ENCODE measurements around the gene NPIPB2. TPM values are rescaled to one million over a fixed set of nuclear protein-coding genes. Genes with fewer than 3 reads are reported as not detected.

The NPIPB2 gene
- total and polyA plus RNA-seq, 2 donors (not counting 1 experiment from before 2014, with no cell fraction given), result 1.2 to 3.3 TPM

DNA sequence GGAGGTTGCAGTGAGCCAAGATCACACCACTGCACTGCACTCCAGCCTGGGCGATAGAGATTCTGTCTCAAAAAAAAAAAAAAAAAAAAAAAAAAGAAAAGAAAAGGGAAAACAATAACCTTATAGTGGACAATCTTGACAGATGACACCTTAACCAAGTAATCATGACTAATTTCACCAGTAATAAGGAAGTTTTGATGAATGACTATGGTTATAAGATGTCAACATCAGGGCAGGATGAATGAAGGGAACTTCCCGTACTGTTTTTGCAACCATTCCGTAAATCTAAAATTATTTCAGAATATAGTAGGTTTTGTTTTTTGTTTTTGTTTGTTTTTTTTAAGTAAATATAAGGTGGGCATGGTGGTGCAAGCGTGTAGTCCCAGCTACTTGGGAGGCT lies 49.1 kb downstream of the NPIPB2 start:
- H3K79me2 ChIP-seq (ENCODE audit: control insufficient read depth, insufficient read depth, low read length), result peaks cover 26% of the 10 kb centered on the region
- no peak for DNase-seq (ENCODE audit: low read depth in 2 of 2)
- peaks cover 3% of the 10 kb centered on the region for H3K4me1 ChIP-seq (ENCODE audit: control insufficient read depth, extremely low read depth, insufficient read depth, low read length)
- H4K20me1 ChIP-seq (ENCODE audit: control insufficient read depth, extremely low read depth, insufficient read depth, low read length), result no peaks in the 10 kb centered on the region
- TF ChIP-seq, protein P1, sequence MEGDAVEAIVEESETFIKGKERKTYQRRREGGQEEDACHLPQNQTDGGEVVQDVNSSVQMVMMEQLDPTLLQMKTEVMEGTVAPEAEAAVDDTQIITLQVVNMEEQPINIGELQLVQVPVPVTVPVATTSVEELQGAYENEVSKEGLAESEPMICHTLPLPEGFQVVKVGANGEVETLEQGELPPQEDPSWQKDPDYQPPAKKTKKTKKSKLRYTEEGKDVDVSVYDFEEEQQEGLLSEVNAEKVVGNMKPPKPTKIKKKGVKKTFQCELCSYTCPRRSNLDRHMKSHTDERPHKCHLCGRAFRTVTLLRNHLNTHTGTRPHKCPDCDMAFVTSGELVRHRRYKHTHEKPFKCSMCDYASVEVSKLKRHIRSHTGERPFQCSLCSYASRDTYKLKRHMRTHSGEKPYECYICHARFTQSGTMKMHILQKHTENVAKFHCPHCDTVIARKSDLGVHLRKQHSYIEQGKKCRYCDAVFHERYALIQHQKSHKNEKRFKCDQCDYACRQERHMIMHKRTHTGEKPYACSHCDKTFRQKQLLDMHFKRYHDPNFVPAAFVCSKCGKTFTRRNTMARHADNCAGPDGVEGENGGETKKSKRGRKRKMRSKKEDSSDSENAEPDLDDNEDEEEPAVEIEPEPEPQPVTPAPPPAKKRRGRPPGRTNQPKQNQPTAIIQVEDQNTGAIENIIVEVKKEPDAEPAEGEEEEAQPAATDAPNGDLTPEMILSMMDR (conservative IDR thresholded peaks at IDR 0.05 in 1 of 2, IDR thresholded peaks at IDR 0.05 in 1 of 2; ENCODE audit: low read depth in 1 of 2, low read length in 2 of 2), result no peak
- TF ChIP-seq EZH2 (IDR thresholded peaks at IDR 0.05; ENCODE audit: low read length, missing control alignments), result no peak
- no peaks in the 10 kb centered on the region for H3K27me3 ChIP-seq (ENCODE audit: control insufficient read depth, insufficient read depth, low read length)
- H3K4me2 ChIP-seq (ENCODE audit: extremely low read depth, insufficient read depth, low read length), result no peak overlapping the region
- no peak overlapping the region for H3K27ac ChIP-seq (ENCODE audit: insufficient read depth, low read length)
- no peak overlapping the region for H3K4me3 ChIP-seq (replicated peaks in 1 of 4; ENCODE audit: control extremely low read depth in 1 of 4, insufficient read depth in 1 of 4, low read depth in 3 of 4, low read length in 4 of 4)
- H2AFZ ChIP-seq (ENCODE audit: low read length), result no peak overlapping the region
- H3K9me3 ChIP-seq (ENCODE audit: control insufficient read depth, insufficient read depth, low read depth, low read length), result no peaks in the 10 kb centered on the region
- peaks cover 10% of the 10 kb centered on the region for H3K36me3 ChIP-seq (ENCODE audit: control insufficient read depth, insufficient read depth, low read length)
- H3K9ac ChIP-seq (ENCODE audit: insufficient read depth, low read length), result no peak overlapping the region

DNA sequence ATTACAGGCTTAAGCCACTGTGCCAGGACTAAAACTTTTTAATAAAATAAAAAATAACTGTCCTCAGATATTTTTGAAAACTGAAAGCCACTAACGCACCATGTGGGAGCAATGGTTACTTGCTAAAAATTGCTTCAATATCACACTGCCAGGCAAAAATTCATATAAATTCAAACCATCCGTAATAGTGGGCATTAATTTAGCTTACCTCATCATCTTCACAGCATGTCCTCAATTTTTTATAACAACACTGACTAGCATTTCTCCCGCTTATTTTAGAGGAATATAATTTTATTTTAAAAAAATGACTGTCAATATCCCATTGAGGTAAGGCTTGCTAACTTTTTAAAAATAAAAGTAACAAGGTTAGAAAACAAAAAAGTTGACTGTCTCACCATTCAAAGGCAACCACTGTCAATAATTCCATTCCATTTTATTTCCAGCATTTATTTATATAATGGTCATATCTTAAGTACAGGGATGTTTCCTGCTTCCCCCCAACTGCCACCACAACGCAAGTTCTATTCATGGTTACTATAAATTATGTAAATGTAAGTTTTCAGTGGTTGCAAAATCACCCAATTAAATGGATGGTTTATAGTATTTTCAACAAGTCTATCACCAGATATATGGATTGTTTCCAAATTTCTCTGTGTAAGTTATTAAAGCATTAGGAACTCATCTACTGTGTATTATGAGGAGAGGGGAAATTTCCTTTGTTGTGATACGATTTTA lies 51.4 kb downstream of the NPIPB2 start:
- no peak overlapping the region for H2AFZ ChIP-seq (ENCODE audit: low read length)
- H3K79me2 ChIP-seq (ENCODE audit: control insufficient read depth, insufficient read depth, low read length), result peaks cover 14% of the 10 kb centered on the region
- H3K4me1 ChIP-seq (ENCODE audit: control insufficient read depth, extremely low read depth, insufficient read depth, low read length), result no peaks in the 10 kb centered on the region
- no peak overlapping the region for H3K4me3 ChIP-seq (replicated peaks in 1 of 4; ENCODE audit: control extremely low read depth in 1 of 4, insufficient read depth in 1 of 4, low read depth in 3 of 4, low read length in 4 of 4)
- no peaks in the 10 kb centered on the region for H3K9me3 ChIP-seq (ENCODE audit: control insufficient read depth, insufficient read depth, low read depth, low read length)
- H3K4me2 ChIP-seq (ENCODE audit: extremely low read depth, insufficient read depth, low read length), result no peak overlapping the region
- no peaks in the 10 kb centered on the region for H4K20me1 ChIP-seq (ENCODE audit: control insufficient read depth, extremely low read depth, insufficient read depth, low read length)
- H3K27ac ChIP-seq (ENCODE audit: insufficient read depth, low read length), result no peak overlapping the region
- TF ChIP-seq, protein P1 (conservative IDR thresholded peaks at IDR 0.05 in 1 of 2, IDR thresholded peaks at IDR 0.05 in 1 of 2; ENCODE audit: low read depth in 1 of 2, low read length in 2 of 2), result no peak
- no peak for TF ChIP-seq EZH2 (IDR thresholded peaks at IDR 0.05; ENCODE audit: low read length, missing control alignments)
- H3K36me3 ChIP-seq (ENCODE audit: control insufficient read depth, insufficient read depth, low read length), result peaks cover 13% of the 10 kb centered on the region
- no peak overlapping the region for H3K9ac ChIP-seq (ENCODE audit: insufficient read depth, low read length)
- H3K27me3 ChIP-seq (ENCODE audit: control insufficient read depth, insufficient read depth, low read length), result no peaks in the 10 kb centered on the region
- no peak for DNase-seq (ENCODE audit: low read depth in 2 of 2)

DNA sequence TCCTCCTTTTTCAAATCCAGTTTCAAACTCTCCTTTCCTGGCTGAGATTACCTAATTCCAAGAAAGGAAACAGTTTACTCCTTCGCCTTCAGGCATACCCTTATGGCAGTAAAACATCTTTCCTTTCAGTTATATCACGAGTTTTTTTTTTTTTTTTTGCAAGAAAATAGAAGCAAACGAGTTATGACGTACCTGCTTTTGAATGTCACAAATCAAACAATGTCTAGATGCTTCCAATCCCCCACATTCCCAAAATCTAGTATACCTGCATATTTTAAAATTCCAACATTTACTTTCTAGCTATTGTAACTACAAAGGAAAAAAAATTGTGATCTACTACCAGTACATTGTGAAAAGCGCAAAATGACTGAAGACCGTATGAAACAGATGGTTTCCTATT lies 55.0 kb downstream of the NPIPB2 start:
- Histone ChIP-seq H4K20me1 (ENCODE audit: control insufficient read depth, extremely low read depth, insufficient read depth, low read length) (no peaks in the 10 kb centered on the region), H2AFZ (ENCODE audit: low read length) (no peak overlapping the region), H3K9me3 (ENCODE audit: control insufficient read depth, insufficient read depth, low read depth, low read length) (no peaks in the 10 kb centered on the region), H3K36me3 (ENCODE audit: control insufficient read depth, insufficient read depth, low read length) (peaks cover 11% of the 10 kb centered on the region), H3K4me2 (ENCODE audit: extremely low read depth, insufficient read depth, low read length) (no peak overlapping the region), H3K27me3 (ENCODE audit: control insufficient read depth, insufficient read depth, low read length) (no peaks in the 10 kb centered on the region), H3K9ac (ENCODE audit: insufficient read depth, low read length) (no peak overlapping the region), H3K27ac (ENCODE audit: insufficient read depth, low read length) (no peak overlapping the region), H3K4me3 (replicated peaks in 1 of 4; ENCODE audit: control extremely low read depth in 1 of 4, insufficient read depth in 1 of 4, low read depth in 3 of 4, low read length in 4 of 4) (no peak overlapping the region), H3K4me1 (ENCODE audit: control insufficient read depth, extremely low read depth, insufficient read depth, low read length) (no peaks in the 10 kb centered on the region), H3K79me2 (ENCODE audit: control insufficient read depth, insufficient read depth, low read length) (no peaks in the 10 kb centered on the region)
- no peak for TF ChIP-seq EZH2 (IDR thresholded peaks at IDR 0.05; ENCODE audit: low read length, missing control alignments)
- TF ChIP-seq, protein P1 (conservative IDR thresholded peaks at IDR 0.05 in 1 of 2, IDR thresholded peaks at IDR 0.05 in 1 of 2; ENCODE audit: low read depth in 1 of 2, low read length in 2 of 2), result no peak
- no peak for DNase-seq (ENCODE audit: low read depth in 2 of 2)

All from fibroblast of lung (primary cell).